OCI-LY1 (cell line): Measurements from ENCODE around the gene COL18A1.

ENCODE experiments used
- CTCF ChIP-seq: fragments of 200-600 bp; sonication (generic), shearing (Covaris generic); IDR thresholded peaks from 2 replicates; pipeline ENCODE4 v1.5.1; 2017; ENCODE audit warnings: mild to moderate bottlenecking, antibody characterized with exemption, low read length, moderate library complexity, mixed read lengths
- EZH2 ChIP-seq: fragments of 200-600 bp; sonication (generic), shearing (Covaris generic); IDR thresholded peaks from 2 replicates; pipeline ENCODE4 v1.8.0; 2017; ENCODE audit warnings: borderline replicate concordance, mixed run types, mild to moderate bottlenecking, antibody characterized with exemption, low read length, moderate library complexity, mixed read lengths

GRCh38 chr21:45470773-45471524 is 66.0 kb downstream of the COL18A1 start:
- no peak for TF ChIP-seq CTCF
- no peak for TF ChIP-seq EZH2
